HFF-Myc (cell line): ENCODE results near the gene BRF1.

Experiments
- DNase-seq: peaks from one replicate; pipeline ENCODE4 v3.0.0-alpha.2; 2011; ENCODE audit warnings: low read depth; ENCODE audit errors: extremely low read depth
- H3K4me3 ChIP-seq: replicated peaks from 2 replicates; pipeline ENCODE4 v1.5.1; 2011; ENCODE audit warnings: low read depth, mild to moderate bottlenecking, control low read depth, low read length
- TF ChIP-seq, protein P1 (sequence below): IDR thresholded peaks from 2 replicates; pipeline ENCODE4 v1.5.1; 2012; ENCODE audit warnings: mild to moderate bottlenecking, low read depth, low read length, control low read depth; ENCODE audit errors: missing control alignments

Gene BRF1

DNA sequence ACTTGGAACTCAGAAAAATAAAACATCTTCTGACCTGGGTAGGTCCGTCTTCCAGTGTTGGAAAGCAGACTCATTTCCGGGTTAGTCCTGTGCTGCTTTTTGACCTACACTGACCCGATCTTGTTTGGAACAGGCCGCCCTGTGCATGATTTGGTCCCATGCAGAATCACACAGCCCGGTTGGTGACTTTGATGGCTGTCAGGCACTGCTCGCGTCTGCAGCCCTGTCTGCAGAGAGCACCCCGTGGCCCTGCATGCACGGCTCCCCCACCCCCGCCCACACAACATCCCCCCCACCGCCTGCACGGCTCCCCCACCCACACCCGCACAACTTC, 45.4 kb upstream of the BRF1 start:
- no peak for DNase-seq
- no peak overlapping the region for H3K4me3 ChIP-seq
- TF ChIP-seq, protein P1, sequence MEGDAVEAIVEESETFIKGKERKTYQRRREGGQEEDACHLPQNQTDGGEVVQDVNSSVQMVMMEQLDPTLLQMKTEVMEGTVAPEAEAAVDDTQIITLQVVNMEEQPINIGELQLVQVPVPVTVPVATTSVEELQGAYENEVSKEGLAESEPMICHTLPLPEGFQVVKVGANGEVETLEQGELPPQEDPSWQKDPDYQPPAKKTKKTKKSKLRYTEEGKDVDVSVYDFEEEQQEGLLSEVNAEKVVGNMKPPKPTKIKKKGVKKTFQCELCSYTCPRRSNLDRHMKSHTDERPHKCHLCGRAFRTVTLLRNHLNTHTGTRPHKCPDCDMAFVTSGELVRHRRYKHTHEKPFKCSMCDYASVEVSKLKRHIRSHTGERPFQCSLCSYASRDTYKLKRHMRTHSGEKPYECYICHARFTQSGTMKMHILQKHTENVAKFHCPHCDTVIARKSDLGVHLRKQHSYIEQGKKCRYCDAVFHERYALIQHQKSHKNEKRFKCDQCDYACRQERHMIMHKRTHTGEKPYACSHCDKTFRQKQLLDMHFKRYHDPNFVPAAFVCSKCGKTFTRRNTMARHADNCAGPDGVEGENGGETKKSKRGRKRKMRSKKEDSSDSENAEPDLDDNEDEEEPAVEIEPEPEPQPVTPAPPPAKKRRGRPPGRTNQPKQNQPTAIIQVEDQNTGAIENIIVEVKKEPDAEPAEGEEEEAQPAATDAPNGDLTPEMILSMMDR = no peak

- H3K4me3 ChIP-seq = no peak overlapping the region
- TF ChIP-seq, protein P1 = no peak
- DNase-seq = no peak
Observed at GRCh38 chr14:105343194-105343593, 42.4 kb upstream of the BRF1 start.

GRCh38 chr14:105340821-105341733, 40.3 kb upstream of the BRF1 start:
- TF ChIP-seq, protein P1 = no peak
- DNase-seq = no peak
- no peak overlapping the region for H3K4me3 ChIP-seq

DNA sequence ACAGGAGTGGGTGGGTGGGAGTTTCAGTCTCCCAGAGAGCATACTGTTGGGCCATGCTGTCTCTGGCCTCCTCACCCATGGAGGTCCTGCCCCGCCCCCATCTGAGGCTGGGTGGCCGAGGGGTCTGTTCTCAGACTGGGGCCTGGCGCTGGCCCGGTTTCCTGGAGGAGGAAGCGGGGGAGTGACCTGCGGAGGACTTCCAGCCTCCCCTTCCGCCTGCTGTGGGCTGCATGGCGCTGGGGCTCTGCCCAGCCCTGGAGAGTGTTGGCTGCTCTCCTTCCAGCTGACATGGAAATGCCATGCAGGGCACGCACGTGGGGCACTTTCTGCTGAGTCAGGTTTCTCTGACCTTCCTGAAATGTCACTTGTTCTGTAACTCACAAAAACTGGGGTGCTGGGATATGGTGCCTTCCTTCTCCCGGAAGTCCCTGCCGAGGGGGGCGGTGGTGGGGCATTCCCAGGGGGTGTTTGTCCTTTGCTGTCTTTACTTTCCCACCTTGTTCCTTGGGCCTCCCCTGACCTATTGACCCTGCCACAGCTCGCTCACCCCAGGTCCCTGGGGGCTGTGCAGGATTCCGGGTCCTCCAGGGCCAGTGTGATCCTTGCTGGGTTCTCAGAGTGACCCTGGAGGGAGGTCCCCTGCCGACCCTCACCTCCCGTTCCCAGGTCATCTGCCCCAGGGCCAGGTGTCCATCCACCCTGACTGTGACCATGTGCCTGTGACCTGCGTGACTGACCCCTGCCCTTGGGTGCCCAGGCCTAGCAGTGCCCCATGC, 37.4 kb upstream of the BRF1 start:
- no peak for DNase-seq
- TF ChIP-seq, protein P1 = no peak
- no peak overlapping the region for H3K4me3 ChIP-seq

DNA sequence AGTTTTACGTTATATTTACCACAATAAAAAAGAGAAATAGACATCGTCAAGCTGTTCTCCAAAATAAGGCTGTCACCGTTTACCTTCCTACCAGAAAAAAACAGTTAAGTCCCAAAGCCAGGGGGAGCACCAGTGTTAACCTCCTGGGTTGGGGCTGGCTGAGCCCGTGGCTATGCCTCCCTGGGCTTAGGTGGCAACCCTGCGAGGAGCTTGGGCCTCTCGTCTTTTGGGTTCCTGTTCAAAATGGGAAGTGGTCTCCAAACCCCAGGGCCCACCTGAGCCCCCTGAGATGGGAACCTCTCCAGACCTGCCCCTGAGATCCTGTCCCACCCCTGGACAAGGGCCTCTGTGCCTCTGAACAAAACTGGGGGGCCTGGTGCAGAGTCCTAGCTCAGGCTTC, 36.6 kb upstream of the BRF1 start:
- no peak for DNase-seq
- no peak overlapping the region for H3K4me3 ChIP-seq
- TF ChIP-seq, protein P1 = no peak

DNA sequence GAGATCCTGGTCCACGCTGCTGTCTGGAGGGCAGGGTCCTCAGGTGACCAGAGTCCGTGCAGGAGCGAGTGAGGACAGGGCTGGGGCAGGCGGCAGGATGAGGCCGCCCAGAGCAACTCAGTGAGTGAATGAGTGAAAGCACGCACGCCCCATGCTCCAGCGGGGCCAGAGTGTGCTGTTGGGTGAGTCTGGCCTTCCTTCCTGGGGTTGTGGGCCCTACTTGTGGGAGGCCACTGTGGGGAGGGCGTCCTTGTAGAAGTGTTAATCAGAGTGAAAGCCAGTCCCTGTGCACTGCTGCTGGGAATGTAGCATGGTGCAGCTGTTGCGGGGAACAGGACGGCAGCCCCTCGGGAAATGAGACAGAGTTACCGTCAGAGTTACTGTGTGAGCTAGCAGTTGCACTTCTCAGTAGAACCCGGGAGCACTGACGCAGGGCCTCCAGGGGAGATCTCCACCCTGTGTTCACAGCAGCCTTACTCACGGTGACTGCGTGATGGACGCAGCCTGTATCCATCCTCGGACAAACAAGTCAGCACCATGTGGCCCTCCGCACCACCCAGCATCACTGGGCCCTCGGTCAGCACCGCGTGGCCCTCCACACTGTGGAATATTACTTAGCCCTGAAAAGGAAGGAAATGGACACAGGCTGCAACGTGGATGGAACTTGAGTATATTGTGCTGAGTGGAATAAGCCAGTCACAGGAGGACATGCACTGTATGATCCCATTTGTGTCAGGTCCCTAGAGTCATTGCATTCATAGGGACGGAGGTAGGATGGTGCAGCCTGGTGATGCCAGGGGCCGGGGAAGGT, 35.9 kb upstream of the BRF1 start:
- no peak for DNase-seq

More for the DNA sequence above, 35.9 kb upstream of the BRF1 start:
- no peak overlapping the region for H3K4me3 ChIP-seq
- TF ChIP-seq, protein P1 = no peak
